Measurements from ENCODE around the gene B4GALT6.

The B4GALT6 gene

GRCh38 chr18:31658670-31659575, 25.5 kb downstream of the B4GALT6 start:
- peak; percentile 77 to 79 for ATAC-seq

- ATAC-seq = peak; percentile 71 to 74
Measured at GRCh38 chr18:31657823-31658669, 26.3 kb downstream of the B4GALT6 start.

- no peak for ATAC-seq
Measured at GRCh38 chr18:31656754-31657153, 27.6 kb downstream of the B4GALT6 start.

- ATAC-seq = no peak
Measured at GRCh38 chr18:31655354-31655753, 29.0 kb downstream of the B4GALT6 start.

GRCh38 chr18:31652877-31653276, 31.5 kb downstream of the B4GALT6 start:
- no peak for ATAC-seq

- ATAC-seq = no peak
Measured at GRCh38 chr18:31652357-31652756, 32.0 kb downstream of the B4GALT6 start.

GRCh38 chr18:31651369-31651768, 33.0 kb downstream of the B4GALT6 start:
- ATAC-seq = no peak

GRCh38 chr18:31649978-31650719, 34.2 kb downstream of the B4GALT6 start:
- ATAC-seq = peak in 1 of 2 donors; percentile 38

- no peak for ATAC-seq
Measured at GRCh38 chr18:31649449-31649848, 34.9 kb downstream of the B4GALT6 start.

GRCh38 chr18:31648966-31649429, 35.4 kb downstream of the B4GALT6 start:
- peak; percentile 37 to 38 for ATAC-seq

GRCh38 chr18:31648458-31648857, 35.9 kb downstream of the B4GALT6 start:
- no peak for ATAC-seq

- ATAC-seq = no peak
Measured at GRCh38 chr18:31647127-31647753, 37.1 kb downstream of the B4GALT6 start.

GRCh38 chr18:31646332-31647126, 37.9 kb downstream of the B4GALT6 start:
- no peak for ATAC-seq

GRCh38 chr18:31645411-31645810, 39.0 kb downstream of the B4GALT6 start:
- ATAC-seq = no peak

GRCh38 chr18:31643003-31643402, 41.4 kb downstream of the B4GALT6 start:
- ATAC-seq = no peak

GRCh38 chr18:31637445-31637844, 46.9 kb downstream of the B4GALT6 start:
- ATAC-seq = no peak

- ATAC-seq = no peak
Measured at GRCh38 chr18:31636387-31636786, 48.0 kb downstream of the B4GALT6 start.

- ATAC-seq = peak in 1 of 2 donors; percentile 27
Measured at GRCh38 chr18:31634331-31634713, 50.1 kb downstream of the B4GALT6 start.

GRCh38 chr18:31633392-31634330, 50.7 kb downstream of the B4GALT6 start:
- no peak for ATAC-seq

GRCh38 chr18:31632356-31632755, 52.0 kb downstream of the B4GALT6 start:
- no peak for ATAC-seq

Data from activated CD4-positive, CD25-positive, alpha-beta regulatory T cell treated with anti-CD3 and anti-CD28 coated beads, Interleukin-2, amount 50 U/mL, for 24 hours (primary cell).